BE2C (cell line): ENCODE results near the gene VSIG2. TPM values are rescaled to one million over a fixed set of nuclear protein-coding genes. Genes with fewer than 3 reads are reported as not detected.

ENCODE experiments used
- DNase-seq: peaks from one replicate; pipeline ENCODE4 v3.0.0-alpha.2; 2020
- H3K27me3 ChIP-seq: fragments of 250-450 bp; sonication (Bioruptor Pico); 2 replicates; pipeline ENCODE4 v1.5.1; 2020; ENCODE audit warnings: mild to moderate bottlenecking
- H3K36me3 ChIP-seq: fragments of 250-450 bp; sonication (Bioruptor Pico); 2 replicates; pipeline ENCODE4 v1.5.1; 2020; ENCODE audit warnings: mild to moderate bottlenecking
- H3K4me1 ChIP-seq: fragments of 250-450 bp; sonication (Bioruptor Pico); 2 replicates; pipeline ENCODE4 v1.5.1; 2020
- H3K4me3 ChIP-seq: 2 replicates; pipeline ENCODE4 v1.5.1; 2011; ENCODE audit warnings: low read depth, low read length
- H3K9me3 ChIP-seq: fragments of 250-450 bp; sonication (Bioruptor Pico); 2 replicates; pipeline ENCODE4 v1.5.1; 2020
- polyA plus RNA-seq: library from polyadenylated mRNA; unstranded; fragments of >200 nt; gene quantifications from one replicate; pipeline ENCODE4 v1.2.1, GENCODE V29; 2012; ENCODE audit warnings: low read depth, missing spikeins; ENCODE audit not compliant: insufficient read length, insufficient read depth
- TF ChIP-seq, protein P1 (sequence below): IDR thresholded peaks from 2 replicates; pipeline ENCODE4 v1.5.1; 2012; ENCODE audit warnings: mild to moderate bottlenecking, low read depth, low read length

The VSIG2 gene, protein sequence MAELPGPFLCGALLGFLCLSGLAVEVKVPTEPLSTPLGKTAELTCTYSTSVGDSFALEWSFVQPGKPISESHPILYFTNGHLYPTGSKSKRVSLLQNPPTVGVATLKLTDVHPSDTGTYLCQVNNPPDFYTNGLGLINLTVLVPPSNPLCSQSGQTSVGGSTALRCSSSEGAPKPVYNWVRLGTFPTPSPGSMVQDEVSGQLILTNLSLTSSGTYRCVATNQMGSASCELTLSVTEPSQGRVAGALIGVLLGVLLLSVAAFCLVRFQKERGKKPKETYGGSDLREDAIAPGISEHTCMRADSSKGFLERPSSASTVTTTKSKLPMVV
- polyA plus RNA-seq: 0.74 TPM

DNA sequence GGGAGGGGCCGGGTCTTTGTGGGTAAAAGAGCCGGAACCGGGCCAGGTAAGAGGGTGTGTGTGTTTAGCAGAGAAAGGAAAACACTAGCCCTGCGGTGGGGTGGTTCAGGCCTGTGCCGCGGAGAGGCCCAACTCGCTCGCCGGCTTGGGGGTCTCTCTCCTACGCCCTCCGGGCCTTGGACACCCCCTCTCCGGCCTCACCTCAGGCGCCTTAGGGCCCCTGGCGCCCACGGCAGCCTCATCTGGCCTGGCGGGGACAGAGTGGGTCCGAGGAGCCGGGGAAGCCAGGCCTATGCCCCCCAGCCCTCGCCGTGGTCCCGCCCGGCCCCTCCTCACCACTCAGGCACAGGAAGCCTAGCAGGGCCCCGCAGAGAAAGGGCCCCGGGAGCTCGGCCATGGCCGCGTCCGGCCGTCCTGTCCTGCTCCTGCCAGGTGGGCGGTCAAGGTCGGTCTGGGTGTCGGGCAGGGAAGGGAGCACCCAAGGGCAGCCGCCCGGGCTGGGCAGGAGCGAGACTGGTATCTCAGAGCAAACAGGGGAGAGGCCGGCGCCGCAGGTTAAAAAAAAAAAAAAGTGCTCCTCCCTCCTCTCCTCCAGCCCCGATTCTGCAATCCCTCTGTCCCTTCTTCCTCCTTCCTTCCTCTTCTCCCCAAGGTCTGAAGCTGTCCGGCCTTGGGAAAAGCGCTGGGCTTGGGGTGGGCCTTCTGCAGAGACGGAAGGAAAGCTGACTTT lies at the start of gene VSIG2:
VSIG2 (minus strand) TSS at position 515 of the 730 bp plus-strand sequence; CDS start at position 397, 118 bp downstream.
- TF ChIP-seq, protein P1, sequence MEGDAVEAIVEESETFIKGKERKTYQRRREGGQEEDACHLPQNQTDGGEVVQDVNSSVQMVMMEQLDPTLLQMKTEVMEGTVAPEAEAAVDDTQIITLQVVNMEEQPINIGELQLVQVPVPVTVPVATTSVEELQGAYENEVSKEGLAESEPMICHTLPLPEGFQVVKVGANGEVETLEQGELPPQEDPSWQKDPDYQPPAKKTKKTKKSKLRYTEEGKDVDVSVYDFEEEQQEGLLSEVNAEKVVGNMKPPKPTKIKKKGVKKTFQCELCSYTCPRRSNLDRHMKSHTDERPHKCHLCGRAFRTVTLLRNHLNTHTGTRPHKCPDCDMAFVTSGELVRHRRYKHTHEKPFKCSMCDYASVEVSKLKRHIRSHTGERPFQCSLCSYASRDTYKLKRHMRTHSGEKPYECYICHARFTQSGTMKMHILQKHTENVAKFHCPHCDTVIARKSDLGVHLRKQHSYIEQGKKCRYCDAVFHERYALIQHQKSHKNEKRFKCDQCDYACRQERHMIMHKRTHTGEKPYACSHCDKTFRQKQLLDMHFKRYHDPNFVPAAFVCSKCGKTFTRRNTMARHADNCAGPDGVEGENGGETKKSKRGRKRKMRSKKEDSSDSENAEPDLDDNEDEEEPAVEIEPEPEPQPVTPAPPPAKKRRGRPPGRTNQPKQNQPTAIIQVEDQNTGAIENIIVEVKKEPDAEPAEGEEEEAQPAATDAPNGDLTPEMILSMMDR: no peak
- no peaks in the 10 kb centered on the region for H3K4me1 ChIP-seq
- H3K9me3 ChIP-seq: no peaks in the 10 kb centered on the region
- no peaks in the 10 kb centered on the region for H3K36me3 ChIP-seq
- no peak for DNase-seq
- no peak within 1 kb of the TSS for H3K4me3 ChIP-seq
- H3K27me3 ChIP-seq: peaks cover 60% of the 10 kb centered on the region

DNA sequence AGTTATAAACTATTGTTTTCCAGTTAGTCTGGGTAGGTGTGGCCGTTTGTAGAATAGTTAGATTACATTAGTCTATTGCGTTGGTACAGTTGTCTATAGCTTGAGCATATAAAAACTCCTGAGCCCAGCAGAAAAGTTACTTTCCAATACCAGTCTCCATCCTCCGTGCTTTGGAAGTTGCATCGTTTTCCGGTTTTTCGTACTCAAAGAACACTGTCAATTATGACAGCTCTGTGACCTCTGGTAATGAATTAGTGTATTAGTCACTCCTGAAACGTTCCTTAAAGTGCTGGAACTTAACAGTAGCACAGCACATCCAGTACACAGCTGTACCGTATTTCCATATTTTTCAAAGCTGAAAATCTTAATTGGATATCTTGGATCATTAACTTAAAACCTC lies 49.0 kb upstream of the VSIG2 start:
- Histone ChIP-seq H3K27me3 (peaks cover 8% of the 10 kb centered on the region), H3K9me3 (no peaks in the 10 kb centered on the region), H3K36me3 (no peaks in the 10 kb centered on the region), H3K4me1 (no peaks in the 10 kb centered on the region), H3K4me3 (peak overlapping the region; percentile 82)
- DNase-seq: no peak
- TF ChIP-seq, protein P1: no peak

DNA sequence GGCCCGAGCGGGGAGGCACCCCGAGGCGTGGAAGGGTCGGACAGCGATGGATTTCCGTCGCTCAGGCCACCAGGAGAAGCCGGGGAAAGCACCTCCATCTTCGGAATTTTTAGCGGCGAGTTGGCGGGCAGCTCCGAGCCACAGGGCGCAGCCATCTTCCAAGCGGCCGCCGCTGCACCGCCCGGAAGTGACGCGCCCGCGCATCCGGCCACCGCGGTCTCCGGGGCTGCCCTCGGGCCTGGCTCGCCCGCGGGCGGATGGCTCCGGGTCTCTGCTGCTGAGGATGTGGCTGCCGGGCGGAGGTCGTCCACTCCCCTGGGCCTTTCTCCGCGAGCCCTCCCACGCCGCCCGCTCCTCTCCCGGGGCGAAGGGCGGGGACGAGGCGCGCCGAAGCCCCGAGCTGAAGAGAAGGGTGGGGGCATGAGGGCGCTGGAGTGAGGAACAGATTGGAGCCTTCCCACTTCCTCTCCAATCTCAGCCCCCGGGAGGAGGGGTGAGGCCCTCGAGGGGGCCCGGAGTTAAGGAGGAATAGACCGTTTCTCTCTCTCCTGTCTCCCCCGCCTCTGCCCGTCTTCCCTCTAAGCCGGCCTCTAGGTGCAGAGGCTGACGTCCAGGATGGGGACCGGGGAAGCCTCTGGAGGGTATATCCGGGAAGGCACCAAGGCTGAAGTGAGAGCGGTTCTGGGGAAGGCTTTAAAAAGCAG lies 48.3 kb upstream of the VSIG2 start, which contains the start of gene MSANTD2:
MSANTD2 (minus strand) TSS at position 181 of the 704 bp plus-strand sequence; CDS start at position 155, 26 bp downstream.
- no peaks in the 10 kb centered on the region for H3K4me1 ChIP-seq
- TF ChIP-seq, protein P1: no peak
- H3K36me3 ChIP-seq: no peaks in the 10 kb centered on the region
- no peaks in the 10 kb centered on the region for H3K9me3 ChIP-seq
- peak; percentile 82 for DNase-seq
- peak within 1 kb of the TSS; percentile 82 for H3K4me3 ChIP-seq
- H3K27me3 ChIP-seq: peaks cover 8% of the 10 kb centered on the region

DNA sequence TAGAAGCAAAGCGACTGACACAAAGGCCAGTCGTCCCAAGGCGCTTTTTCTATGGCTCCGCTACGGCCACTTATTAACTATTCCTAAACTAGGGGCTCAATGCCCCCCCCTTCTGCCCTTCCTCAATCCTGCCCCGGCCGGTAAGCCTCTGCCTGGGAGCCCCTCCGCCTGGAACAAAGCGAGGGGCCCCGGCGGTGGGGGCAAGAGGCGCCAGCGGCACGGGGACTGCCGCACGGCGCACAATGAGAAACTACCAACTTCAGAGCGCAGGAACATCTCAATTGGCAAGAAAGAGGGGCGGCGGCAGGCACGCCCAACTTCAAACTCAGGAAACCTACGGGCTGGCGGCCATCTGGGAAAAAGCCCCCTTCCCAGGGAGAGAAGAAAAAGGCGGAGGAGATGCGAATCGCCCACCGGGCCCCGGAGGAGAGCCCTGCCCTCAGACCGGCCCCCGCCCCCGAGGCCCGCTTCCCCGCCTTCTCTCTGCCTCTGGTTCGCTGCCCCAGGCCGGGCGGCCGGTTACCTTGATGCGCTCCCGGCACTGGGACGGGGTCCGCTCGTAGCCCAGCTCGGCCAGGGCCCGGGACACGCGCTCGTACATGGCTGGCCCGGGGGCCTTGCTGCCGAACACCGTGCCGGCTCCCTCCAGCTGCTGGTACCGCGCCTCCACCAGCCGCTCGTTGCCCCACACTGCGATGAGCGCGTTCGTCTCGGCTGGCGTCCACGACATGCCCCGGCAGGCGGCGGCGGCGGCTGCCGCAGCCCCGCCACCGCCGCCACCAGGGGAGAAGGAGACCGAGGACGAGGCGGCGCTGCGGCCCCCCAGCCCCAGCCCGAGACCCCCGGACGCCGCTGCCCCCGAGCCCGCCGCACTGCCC lies 47.5 kb upstream of the VSIG2 start:
- Histone ChIP-seq H3K4me1 (no peaks in the 10 kb centered on the region), H3K27me3 (peaks cover 8% of the 10 kb centered on the region), H3K36me3 (no peaks in the 10 kb centered on the region), H3K9me3 (no peaks in the 10 kb centered on the region), H3K4me3 (peak overlapping the region; percentile 82)
- DNase-seq: peak; percentile 40
- TF ChIP-seq, protein P1: no peak

DNA sequence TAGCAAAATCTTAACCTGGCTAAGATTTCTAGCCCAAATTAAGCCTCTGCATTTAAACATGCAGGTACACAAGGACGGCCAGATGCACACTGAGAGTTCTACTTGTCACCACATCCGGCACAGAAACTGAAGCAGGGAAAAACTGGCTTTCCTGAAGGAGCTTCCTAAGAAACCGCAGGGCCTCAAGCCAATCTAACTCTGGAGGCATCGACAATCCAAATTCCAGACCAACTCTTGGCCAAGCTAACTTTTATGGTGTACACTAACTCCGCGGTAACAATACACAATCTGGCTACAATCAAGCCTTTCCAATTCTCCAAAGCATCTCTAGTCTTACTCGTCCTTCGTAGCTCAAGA lies 46.9 kb upstream of the VSIG2 start:
- no peak for DNase-seq
- H3K4me3 ChIP-seq: peak overlapping the region; percentile 82
- no peaks in the 10 kb centered on the region for H3K36me3 ChIP-seq
- no peaks in the 10 kb centered on the region for H3K4me1 ChIP-seq
- no peaks in the 10 kb centered on the region for H3K9me3 ChIP-seq
- peaks cover 8% of the 10 kb centered on the region for H3K27me3 ChIP-seq
- TF ChIP-seq, protein P1: no peak
